H1 (cell line): ENCODE measurements around the gene PDIA3.

Experiments used
- ATF3 ChIP-seq: IDR thresholded peaks from 2 replicates; pipeline ENCODE4 v1.6.1; 2011; ENCODE audit warnings: low read depth, mild to moderate bottlenecking, low read length; ENCODE audit not compliant: insufficient read depth
- CBX5 ChIP-seq: fragments of 300-800, 300-1000 bp; sonication (generic); IDR thresholded peaks from 2 replicates; pipeline ENCODE4 v1.7.1; 2016; ENCODE audit warnings: antibody characterized with exemption, low read length, low read depth
- CHD2 ChIP-seq: IDR thresholded peaks from 2 replicates; pipeline ENCODE4 v1.6.1; 2012; ENCODE audit warnings: low read length, improper control_type of control experiment
- CREB1 ChIP-seq: IDR thresholded peaks from 2 replicates; pipeline ENCODE4 v1.6.1; 2012; ENCODE audit warnings: inconsistent platforms
- CTCF ChIP-seq, 3 experiments: IDR thresholded peaks; 1 replicate in 2 of 3; 2 replicates in 1 of 3; pipeline versions ENCODE4 v1.5.1 to v1.6.1; 2011; ENCODE audit warnings: low read length in 3 of 3, mild to moderate bottlenecking in 3 of 3, inconsistent platforms in 2 of 3, low read depth in 1 of 3, moderate library complexity in 1 of 3; ENCODE audit not compliant: insufficient read depth in 1 of 3; ENCODE audit errors: control extremely low read depth in 1 of 3
- EP300 ChIP-seq, 2 experiments: IDR thresholded peaks; 1 replicate in 1 of 2; 2 replicates in 1 of 2; pipeline ENCODE4 v1.6.1; 2011 to 2012; ENCODE audit warnings: low read depth in 2 of 2, low read length in 2 of 2, mild to moderate bottlenecking in 2 of 2, borderline replicate concordance in 1 of 2, inconsistent platforms in 1 of 2, moderate library complexity in 1 of 2
- KDM5A ChIP-seq: fragments of 200-600 bp; IDR thresholded peaks from 2 replicates; pipeline ENCODE4 v1.7.1; 2012; ENCODE audit warnings: mild to moderate bottlenecking, low read length, inconsistent platforms, mixed read lengths
- POLR2A ChIP-seq, 2 experiments: IDR thresholded peaks; 1 replicate in 1 of 2; 2 replicates in 1 of 2; pipeline ENCODE4 v1.6.1; 2011; ENCODE audit warnings: low read depth in 2 of 2, low read length in 2 of 2, mild to moderate bottlenecking in 2 of 2; ENCODE audit errors: control extremely low read depth in 1 of 2
- RBBP5 ChIP-seq: IDR thresholded peaks from 2 replicates; pipeline ENCODE4 v1.7.1; 2012; ENCODE audit warnings: low read depth, mild to moderate bottlenecking, inconsistent platforms, low read length, moderate library complexity, borderline replicate concordance
- RNF2 ChIP-seq: fragments of 200-900, 300-1000 bp; sonication (generic); IDR thresholded peaks from 2 replicates; pipeline ENCODE4 v1.7.1; 2016; ENCODE audit warnings: borderline replicate concordance, low read depth, mild to moderate bottlenecking, antibody characterized with exemption, low read length; ENCODE audit not compliant: poor library complexity, severe bottlenecking; ENCODE audit errors: missing control alignments
- TCF12 ChIP-seq: IDR thresholded peaks from 2 replicates; pipeline ENCODE4 v1.6.1; 2011; ENCODE audit warnings: low read depth, mild to moderate bottlenecking, low read length

- TF ChIP-seq CTCF (IDR thresholded peaks at IDR 0.05; ENCODE audit: control extremely low read depth in 1 of 3, insufficient read depth in 1 of 3, low read depth in 1 of 3, low read length in 3 of 3) (no peak), CHD2 (0 out of 2 replicates have a peak, but pooled peaks have one; percentile 47), KDM5A (no peak), TCF12 (0 out of 2 replicates have a peak, but pooled peaks have one; percentile 22), ATF3 (peak; percentile 95), EP300 (IDR thresholded peaks at IDR 0.05; ENCODE audit: borderline replicate concordance in 1 of 2, low read depth in 2 of 2, low read length in 2 of 2) (no peak), RNF2 (no peak), RBBP5 (no peak), CBX5 (no peak), POLR2A (IDR thresholded peaks at IDR 0.05; ENCODE audit: control extremely low read depth in 1 of 2, low read depth in 2 of 2, low read length in 2 of 2) (peak; percentile 98 to 99), CREB1 (peak; percentile 85; the same call in 1 of the 2 replicates)
Measured at GRCh38 chr15:43791993-43792760, 45.9 kb downstream of the PDIA3 start, which contains the start of gene SERF2.
